Measurements from ENCODE around the gene PYDC1. TPM values are rescaled to one million over a fixed set of nuclear protein-coding genes. Genes with fewer than 3 reads are reported as not detected.

Gene PYDC1
- total and polyA plus RNA-seq, 10 of the 15 experiments (the other 5 are each of a cell fraction or from before 2014, with no cell fraction given) = not detected

GRCh38 chr16:31260136-31260931 lies 43.4 kb upstream of the PYDC1 start (continued):
- TF ChIP-seq ZBTB33 (IDR thresholded peaks at IDR 0.05) (no peak), ZNF24 (IDR thresholded peaks at IDR 0.05) (no peak), E2F4 (IDR thresholded peaks at IDR 0.05; ENCODE audit: low read depth, low read length) (no peak), ZBED1 (IDR thresholded peaks at IDR 0.05; ENCODE audit: borderline replicate concordance) (no peak), RAD21 (IDR thresholded peaks at IDR 0.05; ENCODE audit: insufficient read depth, low read depth, low read length) (no peak), MYC (IDR thresholded peaks at IDR 0.05; ENCODE audit: insufficient read depth, insufficient read length, insufficient replicate concordance, low read length, severe bottlenecking) (no peak), CEBPB (IDR thresholded peaks at IDR 0.05; ENCODE audit: borderline replicate concordance in 1 of 2, low read depth in 2 of 2, low read length in 2 of 2) (no peak), DPF2 (IDR thresholded peaks at IDR 0.05) (no peak)

- Histone ChIP-seq H3K4me1 (ENCODE audit: control insufficient read depth, insufficient read depth, low read length) (peaks cover 22% of the 10 kb centered on the region), H3K36me3 (ENCODE audit: control insufficient read depth in 2 of 2, insufficient read depth in 2 of 2, low read length in 1 of 2) (no peaks in the 10 kb centered on the region), H4K20me1 (ENCODE audit: control insufficient read depth, insufficient read depth) (no peaks in the 10 kb centered on the region), H2AFZ (ENCODE audit: control insufficient read depth, low read depth, low read length) (no peak overlapping the region), H3K4me3 (no peak overlapping the region), H3K9ac (ENCODE audit: control insufficient read depth, insufficient read depth, low read length) (no peak overlapping the region), H3K79me2 (ENCODE audit: control insufficient read depth, insufficient read depth, low read length) (no peaks in the 10 kb centered on the region), H3K27me3 (replicated peaks in 1 of 2; ENCODE audit: control insufficient read depth in 2 of 2, insufficient read depth in 2 of 2, low read length in 1 of 2) (no peaks in the 10 kb centered on the region), H3K9me3 (replicated peaks; ENCODE audit: control insufficient read depth, insufficient read depth, low read length) (no peaks in the 10 kb centered on the region), H3K27ac (ENCODE audit: control insufficient read depth, insufficient read depth) (no peak overlapping the region), H3K4me2 (ENCODE audit: control insufficient read depth, insufficient read depth) (no peak overlapping the region)
- ATAC-seq = no peak
- RAD21 ChIA-PET (ENCODE audit: unreplicated experiment) = interaction anchor here (0.8 to 1.5 kb wide), 6 partner anchors 10 to 197 kb away, joined by 3 to 5 read pairs (median 4); no protein-coding TSS in a partner anchor
- POLR2A ChIA-PET = interaction anchor here (0.7 to 1.9 kb wide), 2 partner anchors 59 to 78 kb away, joined by 5 to 6 read pairs; partner anchors contain the start of gene FUS
- DNase-seq (ENCODE audit: low read depth, low spot score) = no peak
- CTCF ChIA-PET = interaction anchor here (0.6 to 1.3 kb wide), 3 partner anchors 22 to 74 kb away, joined by 3 to 5 read pairs (median 3); partner anchors contain the start of gene PYCARD
- BruUV-seq (replicated peaks) = no TSS peak
- no peak for FAIRE-seq
- intact Hi-C loops (cut with micrococcal nuclease; ENCODE audit: unreplicated experiment) = no loop called here
- 55% methylated on average over 4 of the region's 4 CpGs for WGBS (ENCODE audit: insufficient coverage, insufficient replicate concordance, low lambda C conversion rate, missing lambda C conversion rate)
- in situ Hi-C loops (cut with MboI) = no loop called here
- SMC1A ChIA-PET (ENCODE audit: uncharacterized antibody, unreplicated experiment) = interaction anchor here (0.8 to 2.9 kb wide), 6 partner anchors 11 to 127 kb away, joined by 3 to 14 read pairs (median 4); partner anchors contain the start of gene PYCARD
- TF ChIP-seq ZBTB40 (IDR thresholded peaks at IDR 0.05; ENCODE audit: borderline replicate concordance) (no peak), ZNF622 (IDR thresholded peaks at IDR 0.05) (no peak), NR2F1 (conservative IDR thresholded peaks at IDR 0.05) (no peak), SP1 (IDR thresholded peaks at IDR 0.05; ENCODE audit: low read depth, low read length) (no peak), MTA2 (IDR thresholded peaks at IDR 0.05; ENCODE audit: low read depth) (no peak), ZNF274 (IDR thresholded peaks at IDR 0.05; ENCODE audit: insufficient read depth, insufficient read length) (no peak)
Measured at GRCh38 chr16:31258366-31258765, 41.4 kb upstream of the PYDC1 start.

Data from GM12878 (cell line).